Measurements from ENCODE around the gene TMEM217.

The TMEM217 gene

GRCh38 chr6:37177935-37178517, 79.9 kb downstream of the TMEM217 start:
- H3K36me3 Mint-ChIP-seq (ENCODE audit: insufficient read depth): peaks cover 38% of the 10 kb centered on the region
- H3K27me3 Mint-ChIP-seq: no peaks in the 10 kb centered on the region
- H3K4me3 Mint-ChIP-seq: no peak overlapping the region
- ATAC-seq (replicated peaks; ENCODE audit: extremely low read depth, poor library complexity, severe bottlenecking) (no peak), DNase-seq (ENCODE audit: low spot score in 2 of 2) (no peak)
- H3K9me3 Mint-ChIP-seq: no peaks in the 10 kb centered on the region
- peaks cover 45% of the 10 kb centered on the region for H3K4me1 Mint-ChIP-seq
- no peak overlapping the region for H3K27ac Mint-ChIP-seq (ENCODE audit: low read depth)

DNA sequence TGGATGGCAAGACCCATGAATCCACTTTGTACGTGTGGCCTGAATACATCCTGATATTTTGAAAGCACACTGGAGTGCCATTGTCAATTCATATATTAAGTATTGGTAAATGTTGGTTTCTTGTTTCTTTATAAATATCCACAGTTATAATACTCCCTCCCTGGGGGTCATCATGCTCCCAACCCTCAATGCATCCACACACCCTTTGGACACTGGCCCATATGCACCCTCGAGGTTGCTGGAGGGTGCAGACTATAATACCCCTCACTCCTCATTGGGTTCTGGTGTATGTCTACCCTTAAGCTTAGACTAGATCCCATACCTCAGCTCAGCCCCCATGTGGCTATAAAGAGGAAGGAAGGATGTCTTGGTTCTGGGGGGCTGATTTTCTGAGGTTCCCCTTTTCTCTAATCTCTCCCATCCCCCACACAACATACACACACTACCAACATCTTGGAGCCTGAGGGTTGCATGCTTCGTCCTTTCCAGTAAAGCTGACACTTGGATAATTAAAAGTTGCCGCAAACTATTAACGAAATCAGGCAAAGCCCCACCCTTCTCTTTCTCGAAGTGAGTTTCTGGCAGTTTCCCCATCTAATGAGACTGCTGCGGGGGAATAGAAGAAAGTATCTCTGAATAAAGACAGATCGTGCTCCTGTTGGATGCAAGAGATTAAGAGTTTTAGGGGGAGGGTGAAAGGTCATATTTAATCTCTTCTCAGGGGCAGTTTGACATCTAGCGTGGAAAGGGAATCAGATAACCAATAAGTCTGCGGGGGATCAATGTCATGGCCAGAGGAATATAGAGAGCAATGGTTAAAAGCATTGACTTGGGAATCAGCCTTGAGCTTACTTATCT, 80.6 kb downstream of the TMEM217 start:
- peaks cover 47% of the 10 kb centered on the region for H3K4me1 Mint-ChIP-seq
- DNase-seq (ENCODE audit: low spot score in 2 of 2) (no peak), ATAC-seq (replicated peaks; ENCODE audit: extremely low read depth, poor library complexity, severe bottlenecking) (no peak)
- H3K9me3 Mint-ChIP-seq: no peaks in the 10 kb centered on the region
- no peaks in the 10 kb centered on the region for H3K27me3 Mint-ChIP-seq
- no peak overlapping the region for H3K27ac Mint-ChIP-seq (ENCODE audit: low read depth)
- peaks cover 46% of the 10 kb centered on the region for H3K36me3 Mint-ChIP-seq (ENCODE audit: insufficient read depth)
- no peak overlapping the region for H3K4me3 Mint-ChIP-seq

DNA sequence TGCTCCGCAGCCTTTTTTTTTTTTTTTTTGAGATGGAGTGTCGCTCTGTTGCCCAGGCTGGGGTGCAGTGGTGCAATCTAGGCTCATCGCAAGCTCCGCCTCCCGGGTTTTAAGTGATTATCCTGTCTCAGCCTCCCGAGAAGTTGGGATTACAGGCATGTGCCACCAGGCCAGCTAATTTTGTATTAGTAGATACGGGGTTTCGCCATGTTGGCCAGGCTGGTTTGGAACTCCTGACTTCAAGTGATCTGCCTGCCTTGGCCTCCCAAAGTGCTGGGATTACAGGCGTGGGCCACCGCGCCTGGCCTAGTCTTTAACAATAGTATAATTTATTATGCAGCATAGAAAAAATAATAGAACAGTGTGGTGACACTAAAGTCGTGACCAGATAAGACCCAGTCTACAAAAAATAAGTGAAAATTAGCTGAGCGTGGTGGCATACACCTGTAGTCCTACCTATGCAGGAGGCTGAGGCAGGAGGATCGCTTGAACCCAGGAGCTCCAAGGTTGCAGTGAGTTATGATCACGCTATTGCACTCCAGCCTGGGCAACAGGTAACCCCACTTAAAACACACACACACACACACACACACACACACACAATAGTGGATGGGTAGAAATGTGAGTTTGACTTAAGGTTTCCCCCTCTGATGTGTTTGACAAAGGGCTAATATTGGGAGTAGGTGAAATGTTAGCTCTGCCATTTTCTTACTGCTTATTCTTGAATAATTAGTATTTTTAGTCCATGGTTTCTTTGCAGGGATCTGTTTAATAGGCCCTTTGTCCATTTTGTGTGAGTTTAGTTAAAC, 81.5 kb downstream of the TMEM217 start:
- Mint-ChIP-seq H3K4me3 (no peak overlapping the region), H3K27ac (ENCODE audit: low read depth) (peak overlapping the region; percentile 29), H3K4me1 (peaks cover 53% of the 10 kb centered on the region), H3K27me3 (no peaks in the 10 kb centered on the region), H3K9me3 (no peaks in the 10 kb centered on the region), H3K36me3 (ENCODE audit: insufficient read depth) (peaks cover 54% of the 10 kb centered on the region)
- no peak for DNase-seq (ENCODE audit: low spot score in 2 of 2)
- ATAC-seq (replicated peaks; ENCODE audit: extremely low read depth, poor library complexity, severe bottlenecking): no peak

- peak overlapping the region; percentile 96 for H3K4me3 Mint-ChIP-seq
- no peak for ATAC-seq (replicated peaks; ENCODE audit: extremely low read depth, poor library complexity, severe bottlenecking)
- peaks cover 53% of the 10 kb centered on the region for H3K4me1 Mint-ChIP-seq
- DNase-seq (ENCODE audit: low spot score in 2 of 2): no peak
- H3K36me3 Mint-ChIP-seq (ENCODE audit: insufficient read depth): peaks cover 61% of the 10 kb centered on the region
- peak overlapping the region; percentile 96 for H3K27ac Mint-ChIP-seq (ENCODE audit: low read depth)
- no peaks in the 10 kb centered on the region for H3K9me3 Mint-ChIP-seq
- H3K27me3 Mint-ChIP-seq: no peaks in the 10 kb centered on the region
These were observed 82.3 kb downstream of the TMEM217 start for GRCh38 chr6:37175332-37176267.

GRCh38 chr6:37174515-37175331, 83.2 kb downstream of the TMEM217 start:
- Mint-ChIP-seq H3K27me3 (no peaks in the 10 kb centered on the region), H3K36me3 (ENCODE audit: insufficient read depth) (peaks cover 66% of the 10 kb centered on the region), H3K4me1 (peaks cover 53% of the 10 kb centered on the region), H3K9me3 (no peaks in the 10 kb centered on the region), H3K27ac (ENCODE audit: low read depth) (peak overlapping the region; percentile 96), H3K4me3 (peak overlapping the region; percentile 96)
- DNase-seq (ENCODE audit: low spot score in 2 of 2) (no peak), ATAC-seq (replicated peaks; ENCODE audit: extremely low read depth, poor library complexity, severe bottlenecking) (no peak)

DNA sequence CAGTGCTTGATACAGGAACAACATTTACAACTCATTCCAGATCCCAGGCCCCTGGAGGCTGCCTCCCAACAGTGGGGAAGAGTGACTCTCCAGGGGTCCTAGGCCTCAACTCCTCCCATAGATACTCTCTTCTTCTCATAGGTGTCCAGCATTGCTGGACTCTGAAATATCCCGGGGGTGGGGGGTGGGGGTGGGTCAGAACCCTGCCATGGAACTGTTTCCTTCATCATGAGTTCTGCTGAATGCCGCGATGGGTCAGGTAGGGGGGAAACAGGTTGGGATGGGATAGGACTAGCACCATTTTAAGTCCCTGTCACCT, 83.8 kb downstream of the TMEM217 start:
- H3K27ac Mint-ChIP-seq (ENCODE audit: low read depth): peak overlapping the region; percentile 96
- DNase-seq (ENCODE audit: low spot score in 2 of 2) (no peak), ATAC-seq (replicated peaks; ENCODE audit: extremely low read depth, poor library complexity, severe bottlenecking) (no peak)
- H3K27me3 Mint-ChIP-seq: no peaks in the 10 kb centered on the region
- peak overlapping the region; percentile 96 for H3K4me3 Mint-ChIP-seq
- no peaks in the 10 kb centered on the region for H3K9me3 Mint-ChIP-seq
- peaks cover 58% of the 10 kb centered on the region for H3K4me1 Mint-ChIP-seq
- peaks cover 69% of the 10 kb centered on the region for H3K36me3 Mint-ChIP-seq (ENCODE audit: insufficient read depth)

DNA sequence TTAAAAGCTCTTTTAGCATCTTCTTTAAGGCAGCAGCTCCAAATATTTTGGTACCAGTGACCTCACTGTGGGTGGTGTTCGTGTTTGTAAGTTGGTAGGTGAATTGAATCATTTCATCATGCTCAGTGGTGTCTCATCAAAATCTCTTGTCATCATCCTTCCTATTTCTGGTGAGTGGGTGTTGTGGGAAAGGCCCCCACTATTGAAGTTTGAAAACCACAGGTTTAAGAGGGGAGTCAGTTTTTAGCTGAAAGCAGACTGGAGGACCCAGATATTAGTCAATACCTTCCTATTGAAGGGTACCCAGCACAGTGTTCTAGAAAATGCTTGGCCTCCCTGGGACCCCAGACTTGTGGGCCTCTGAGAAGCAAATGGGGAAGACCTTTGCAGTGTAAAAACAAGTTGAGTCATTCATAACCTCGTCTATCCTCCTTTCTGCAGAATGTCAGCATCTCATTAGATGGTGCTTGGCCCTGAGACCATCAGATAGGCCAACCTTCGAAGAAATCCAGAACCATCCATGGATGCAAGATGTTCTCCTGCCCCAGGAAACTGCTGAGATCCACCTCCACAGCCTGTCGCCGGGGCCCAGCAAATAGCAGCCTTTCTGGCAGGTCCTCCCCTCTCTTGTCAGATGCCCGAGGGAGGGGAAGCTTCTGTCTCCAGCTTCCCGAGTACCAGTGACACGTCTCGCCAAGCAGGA, 84.3 kb downstream of the TMEM217 start:
- Mint-ChIP-seq H3K36me3 (ENCODE audit: insufficient read depth) (peaks cover 71% of the 10 kb centered on the region), H3K27ac (ENCODE audit: low read depth) (peak overlapping the region; percentile 96), H3K4me1 (peaks cover 63% of the 10 kb centered on the region), H3K9me3 (no peaks in the 10 kb centered on the region), H3K4me3 (peak overlapping the region; percentile 96), H3K27me3 (no peaks in the 10 kb centered on the region)
- DNase-seq (ENCODE audit: low spot score in 2 of 2): no peak
- no peak for ATAC-seq (replicated peaks; ENCODE audit: extremely low read depth, poor library complexity, severe bottlenecking)

- Mint-ChIP-seq H3K36me3 (ENCODE audit: insufficient read depth) (peaks cover 71% of the 10 kb centered on the region), H3K4me3 (peak overlapping the region; percentile 96), H3K9me3 (no peaks in the 10 kb centered on the region), H3K27me3 (no peaks in the 10 kb centered on the region), H3K4me1 (peaks cover 59% of the 10 kb centered on the region), H3K27ac (ENCODE audit: low read depth) (peak overlapping the region; percentile 96)
- no peak for DNase-seq (ENCODE audit: low spot score in 2 of 2)
- ATAC-seq (replicated peaks; ENCODE audit: extremely low read depth, poor library complexity, severe bottlenecking): no peak
These were observed 84.9 kb downstream of the TMEM217 start for GRCh38 chr6:37172912-37173492.

GRCh38 chr6:37171970-37172812, 85.8 kb downstream of the TMEM217 start:
- H3K4me1 Mint-ChIP-seq: peaks cover 51% of the 10 kb centered on the region
- no peaks in the 10 kb centered on the region for H3K9me3 Mint-ChIP-seq
- H3K4me3 Mint-ChIP-seq: peak overlapping the region; percentile 96
- H3K27ac Mint-ChIP-seq (ENCODE audit: low read depth): peak overlapping the region; percentile 96
- ATAC-seq (replicated peaks; ENCODE audit: extremely low read depth, poor library complexity, severe bottlenecking) (peak; percentile 20), DNase-seq (ENCODE audit: low spot score in 2 of 2) (peak; percentile 93 to 94)
- H3K27me3 Mint-ChIP-seq: no peaks in the 10 kb centered on the region
- peaks cover 70% of the 10 kb centered on the region for H3K36me3 Mint-ChIP-seq (ENCODE audit: insufficient read depth)

DNA sequence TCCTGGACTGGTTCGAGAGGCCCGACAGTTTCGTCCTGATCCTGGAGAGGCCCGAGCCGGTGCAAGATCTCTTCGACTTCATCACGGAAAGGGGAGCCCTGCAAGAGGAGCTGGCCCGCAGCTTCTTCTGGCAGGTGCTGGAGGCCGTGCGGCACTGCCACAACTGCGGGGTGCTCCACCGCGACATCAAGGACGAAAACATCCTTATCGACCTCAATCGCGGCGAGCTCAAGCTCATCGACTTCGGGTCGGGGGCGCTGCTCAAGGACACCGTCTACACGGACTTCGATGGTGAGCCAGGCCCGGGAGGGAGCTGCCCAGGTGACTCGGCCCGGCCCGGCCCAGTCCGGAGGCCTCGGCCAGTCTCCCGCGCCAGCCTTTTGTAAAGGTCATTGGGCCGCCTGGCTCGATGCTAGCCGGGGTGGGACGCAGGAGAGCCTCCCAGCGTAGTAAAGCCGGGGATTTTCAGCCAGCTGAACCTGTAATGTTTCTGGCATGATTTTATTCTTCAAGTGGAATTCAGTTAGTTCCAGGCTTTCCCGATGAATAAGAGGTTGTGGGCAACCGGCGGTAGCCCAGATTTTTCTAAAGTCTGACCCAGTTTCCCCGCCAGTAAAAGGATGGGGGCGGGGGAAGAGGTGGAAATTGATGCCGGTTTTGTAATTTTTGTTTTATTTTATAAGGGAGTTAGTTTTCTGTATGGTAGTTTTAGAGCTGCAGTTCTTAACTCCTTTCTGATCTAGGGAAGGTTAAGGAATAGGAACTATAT, 86.6 kb downstream of the TMEM217 start:
- Mint-ChIP-seq H3K9me3 (no peaks in the 10 kb centered on the region), H3K36me3 (ENCODE audit: insufficient read depth) (peaks cover 67% of the 10 kb centered on the region), H3K27me3 (no peaks in the 10 kb centered on the region), H3K4me1 (peaks cover 48% of the 10 kb centered on the region), H3K27ac (ENCODE audit: low read depth) (peak overlapping the region; percentile 96), H3K4me3 (peak overlapping the region; percentile 96)
- DNase-seq (ENCODE audit: low spot score in 2 of 2): peak; percentile 19 to 38
- ATAC-seq (replicated peaks; ENCODE audit: extremely low read depth, poor library complexity, severe bottlenecking): no peak
